NT2/D1 (cell line): Measurements from ENCODE around the gene TACC2.

Experiments
- SUZ12 ChIP-seq: IDR thresholded peaks from 2 replicates; pipeline ENCODE4 v1.6.1; 2011; ENCODE audit not compliant: insufficient read length, insufficient read depth; ENCODE audit errors: extremely low read depth
- YY1 ChIP-seq: IDR thresholded peaks from 2 replicates; pipeline ENCODE4 v1.6.1; 2011; ENCODE audit not compliant: insufficient read length, insufficient read depth
- ZNF274 ChIP-seq: IDR thresholded peaks from 2 replicates; pipeline ENCODE4 v1.6.1; 2011; ENCODE audit warnings: mild to moderate bottlenecking, low read depth, low read length

GRCh38 chr10:122045212-122045611, 56.2 kb downstream of the TACC2 start:
- TF ChIP-seq ZNF274 (no peak), YY1 (no peak), SUZ12 (no peak)
